Prostate gland (tissue), 2 donors: ENCODE results near the gene MGAT4A.

Experiments
- CTCF ChIP-seq, 4 experiments: fragments of 200-600 bp in 2 of 4; fragments of 450-650 bp in 2 of 4; sonication (generic) in 2 of 4; IDR thresholded peaks; 1 replicate in 3 of 4; 2 replicates in 1 of 4; pipeline ENCODE4 v1.5.1; 2016 to 2019; ENCODE audit warnings: antibody characterized with exemption in 4 of 4, mild to moderate bottlenecking in 2 of 4, moderate library complexity in 2 of 4
- POLR2A ChIP-seq: fragments of 450-650 bp; IDR thresholded peaks from one replicate; pipeline ENCODE4 v1.6.1; 2016; ENCODE audit warnings: antibody characterized with exemption, mild to moderate bottlenecking
- POLR2AphosphoS5 ChIP-seq: sonication (generic); formaldehyde crosslinking; IDR thresholded peaks from one replicate; pipeline ENCODE4 v1.6.1; 2017; ENCODE audit warnings: antibody characterized with exemption

GRCh38 chr2:98693477-98693876 lies 37.5 kb downstream of the MGAT4A start:
- TF ChIP-seq CTCF (IDR thresholded peaks at IDR 0.05) (no peak), POLR2A (no peak), POLR2AphosphoS5 (no peak)
